GM12878 (cell line): Measurements from ENCODE around the gene CELF2. TPM values are rescaled to one million over a fixed set of nuclear protein-coding genes. Genes with fewer than 3 reads are reported as not detected.
A peak's percentile ranks its signal among the peaks of the same experiment; 100 is the strongest.

Source experiments
- BCL11A ChIP-seq: IDR thresholded peaks from 2 replicates; pipeline ENCODE4 v1.6.1; 2011; ENCODE audit warnings: low read depth, low read length
- BRCA1 ChIP-seq: IDR thresholded peaks from 2 replicates; pipeline ENCODE4 v1.6.1; 2011; ENCODE audit warnings: low read depth, low read length, improper control_type of control experiment
- EED ChIP-seq: sonication (generic); IDR thresholded peaks from 2 replicates; pipeline ENCODE4 v1.6.1; 2016; ENCODE audit warnings: antibody characterized with exemption, low read depth
- HCFC1 ChIP-seq: fragments of 150-350 bp; IDR thresholded peaks from 2 replicates; pipeline ENCODE4 v1.6.1; 2014; ENCODE audit warnings: low read length
- JUND ChIP-seq: IDR thresholded peaks from 2 replicates; pipeline ENCODE4 v1.6.1; 2012; ENCODE audit warnings: low read depth, mild to moderate bottlenecking, low read length, improper control_type of control experiment, moderate library complexity
- KAT2A ChIP-seq: conservative IDR thresholded peaks from 2 replicates; pipeline ENCODE4 v1.6.1; 2011; ENCODE audit warnings: low read depth, low read length; ENCODE audit not compliant: control insufficient read depth
- LARP7 ChIP-seq: fragments of 450-650 bp; IDR thresholded peaks from 2 replicates; pipeline ENCODE4 v1.6.1; 2017; ENCODE audit warnings: mild to moderate bottlenecking
- MXI1 ChIP-seq: fragments of 150-350 bp; IDR thresholded peaks from 2 replicates; pipeline ENCODE4 v1.6.1; 2011; ENCODE audit warnings: low read depth, mild to moderate bottlenecking, inconsistent platforms, low read length, improper control_type of control experiment
- NFIC ChIP-seq: IDR thresholded peaks from 2 replicates; pipeline ENCODE4 v1.6.1; 2012; ENCODE audit warnings: low read depth, mild to moderate bottlenecking, inconsistent platforms, low read length, moderate library complexity
- POLR2AphosphoS5 ChIP-seq: IDR thresholded peaks from 2 replicates; pipeline ENCODE4 v1.6.1; 2011; ENCODE audit warnings: mild to moderate bottlenecking, low read length, inconsistent platforms
- RUNX3 ChIP-seq: IDR thresholded peaks from 2 replicates; pipeline ENCODE4 v1.6.1; 2012; ENCODE audit warnings: low read length, inconsistent platforms
- SREBF1 ChIP-seq: IDR thresholded peaks from 2 replicates; pipeline ENCODE4 v1.6.1; 2012; ENCODE audit warnings: mild to moderate bottlenecking, low read length
- ZBTB4 ChIP-seq: fragments of 450-650 bp; formaldehyde crosslinking; IDR thresholded peaks from 2 replicates; pipeline ENCODE4 v1.4.0; 2022; ENCODE audit warnings: mild to moderate bottlenecking, moderate library complexity
- ZNF384 ChIP-seq: IDR thresholded peaks from 2 replicates; pipeline ENCODE4 v1.6.1; 2012; ENCODE audit warnings: low read depth, mild to moderate bottlenecking, low read length, improper control_type of control experiment, borderline replicate concordance
- ZNF622 ChIP-seq: fragments of 450-650 bp; IDR thresholded peaks from 2 replicates; pipeline ENCODE4 v1.6.1; 2017; ENCODE audit warnings: mild to moderate bottlenecking, inconsistent platforms
- ZZZ3 ChIP-seq: IDR thresholded peaks from 2 replicates; pipeline ENCODE4 v1.6.1; 2011; ENCODE audit warnings: low read depth; ENCODE audit not compliant: control insufficient read depth, insufficient read length
- polyA plus RNA-seq, 11 experiments: library from polyadenylated mRNA; depleted of rRNA in 4 of 11; unstranded in 6 of 11; stranded (reverse) in 5 of 11; fragments of >200 nt; fragmentation: Nextera tagmentation in 4 of 11; fragmentation: Illumina TruSeq in 1 of 11; extraction: Ambion mirVana in 4 of 11; extraction: Trizol in 1 of 11; gene quantifications; 1 replicate in 1 of 11; 2 replicates in 10 of 11; pipeline versions ENCODE4 v1.2.1 to v1.2.3, GENCODE V29; 2011 to 2016; ENCODE audit warnings: inconsistent platforms in 2 of 11, missing spikeins in 2 of 11, low read depth in 1 of 11
- total RNA-seq, 4 experiments: library from RNA; depleted of rRNA in 3 of 4; stranded (reverse); fragments of >200 nt in 3 of 4; fragmentation: Illumina TruSeq in 1 of 4; extraction: Trizol in 1 of 4; gene quantifications; 2 replicates each; pipeline versions ENCODE4 v1.2.1 to v1.2.3, GENCODE V29; 2013 to 2021
- TF ChIP-seq, protein P1 (sequence below): fragments of 450-650 bp; IDR thresholded peaks from 2 replicates; pipeline ENCODE4 v1.6.1; 2017; ENCODE audit warnings: mild to moderate bottlenecking, moderate library complexity
- TF ChIP-seq, protein P2 (sequence below): IDR thresholded peaks from 2 replicates; pipeline ENCODE4 v1.6.1; 2011; ENCODE audit warnings: low read depth, mild to moderate bottlenecking, low read length, moderate library complexity, borderline replicate concordance; ENCODE audit errors: extremely low read depth
- TF ChIP-seq, protein P3 (sequence below): IDR thresholded peaks from 2 replicates; pipeline ENCODE4 v1.6.1; 2011; ENCODE audit warnings: mild to moderate bottlenecking, low read depth, low read length, moderate library complexity; ENCODE audit not compliant: insufficient replicate concordance
- TF ChIP-seq, protein P4 (sequence below): fragments of 450-650 bp; IDR thresholded peaks from 2 replicates; pipeline ENCODE4 v1.6.1; 2016; ENCODE audit warnings: mild to moderate bottlenecking

Gene CELF2
- total and polyA plus RNA-seq, 10 of the 15 experiments (the other 5 are each of a cell fraction or from before 2014, with no cell fraction given): 20.8 to 129 (median 86.3) TPM

DNA sequence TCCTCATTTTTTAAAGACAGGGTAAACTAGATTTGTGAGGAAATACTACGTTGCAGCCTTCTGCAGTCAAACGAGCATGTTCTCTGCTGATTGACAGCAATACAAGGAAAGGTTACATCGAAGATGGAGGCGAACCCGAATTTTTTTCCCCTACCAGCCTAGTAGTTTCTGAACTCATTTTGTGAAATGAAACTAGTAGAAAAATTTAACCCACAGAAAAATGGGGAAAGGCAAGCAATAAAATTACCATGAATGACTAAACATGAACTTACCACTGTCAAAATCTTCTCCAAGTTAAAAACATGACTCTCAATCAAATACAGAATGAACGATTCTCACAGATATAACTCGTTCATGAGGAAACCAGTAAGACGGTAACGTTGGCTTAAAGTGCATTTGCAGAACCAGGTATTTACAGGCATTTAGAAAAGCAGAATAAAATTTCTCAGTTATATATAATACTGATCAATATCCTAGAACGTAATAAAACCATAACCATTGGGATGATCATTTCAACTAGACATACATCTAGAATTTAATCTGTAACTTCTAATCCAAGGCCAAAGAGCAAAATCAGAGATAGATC is 73.9 kb downstream of the CELF2 start (continued):
- TF ChIP-seq, protein P1, sequence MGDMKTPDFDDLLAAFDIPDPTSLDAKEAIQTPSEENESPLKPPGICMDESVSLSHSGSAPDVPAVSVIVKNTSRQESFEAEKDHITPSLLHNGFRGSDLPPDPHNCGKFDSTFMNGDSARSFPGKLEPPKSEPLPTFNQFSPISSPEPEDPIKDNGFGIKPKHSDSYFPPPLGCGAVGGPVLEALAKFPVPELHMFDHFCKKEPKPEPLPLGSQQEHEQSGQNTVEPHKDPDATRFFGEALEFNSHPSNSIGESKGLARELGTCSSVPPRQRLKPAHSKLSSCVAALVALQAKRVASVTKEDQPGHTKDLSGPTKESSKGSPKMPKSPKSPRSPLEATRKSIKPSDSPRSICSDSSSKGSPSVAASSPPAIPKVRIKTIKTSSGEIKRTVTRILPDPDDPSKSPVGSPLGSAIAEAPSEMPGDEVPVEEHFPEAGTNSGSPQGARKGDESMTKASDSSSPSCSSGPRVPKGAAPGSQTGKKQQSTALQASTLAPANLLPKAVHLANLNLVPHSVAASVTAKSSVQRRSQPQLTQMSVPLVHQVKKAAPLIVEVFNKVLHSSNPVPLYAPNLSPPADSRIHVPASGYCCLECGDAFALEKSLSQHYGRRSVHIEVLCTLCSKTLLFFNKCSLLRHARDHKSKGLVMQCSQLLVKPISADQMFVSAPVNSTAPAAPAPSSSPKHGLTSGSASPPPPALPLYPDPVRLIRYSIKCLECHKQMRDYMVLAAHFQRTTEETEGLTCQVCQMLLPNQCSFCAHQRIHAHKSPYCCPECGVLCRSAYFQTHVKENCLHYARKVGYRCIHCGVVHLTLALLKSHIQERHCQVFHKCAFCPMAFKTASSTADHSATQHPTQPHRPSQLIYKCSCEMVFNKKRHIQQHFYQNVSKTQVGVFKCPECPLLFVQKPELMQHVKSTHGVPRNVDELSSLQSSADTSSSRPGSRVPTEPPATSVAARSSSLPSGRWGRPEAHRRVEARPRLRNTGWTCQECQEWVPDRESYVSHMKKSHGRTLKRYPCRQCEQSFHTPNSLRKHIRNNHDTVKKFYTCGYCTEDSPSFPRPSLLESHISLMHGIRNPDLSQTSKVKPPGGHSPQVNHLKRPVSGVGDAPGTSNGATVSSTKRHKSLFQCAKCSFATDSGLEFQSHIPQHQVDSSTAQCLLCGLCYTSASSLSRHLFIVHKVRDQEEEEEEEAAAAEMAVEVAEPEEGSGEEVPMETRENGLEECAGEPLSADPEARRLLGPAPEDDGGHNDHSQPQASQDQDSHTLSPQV: no peak
- peak; percentile 50 for TF ChIP-seq RUNX3
- no peak for TF ChIP-seq EED
- no peak for TF ChIP-seq ZNF384
- TF ChIP-seq, protein P2, sequence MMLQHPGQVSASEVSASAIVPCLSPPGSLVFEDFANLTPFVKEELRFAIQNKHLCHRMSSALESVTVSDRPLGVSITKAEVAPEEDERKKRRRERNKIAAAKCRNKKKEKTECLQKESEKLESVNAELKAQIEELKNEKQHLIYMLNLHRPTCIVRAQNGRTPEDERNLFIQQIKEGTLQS: no peak
- TF ChIP-seq, protein P3, sequence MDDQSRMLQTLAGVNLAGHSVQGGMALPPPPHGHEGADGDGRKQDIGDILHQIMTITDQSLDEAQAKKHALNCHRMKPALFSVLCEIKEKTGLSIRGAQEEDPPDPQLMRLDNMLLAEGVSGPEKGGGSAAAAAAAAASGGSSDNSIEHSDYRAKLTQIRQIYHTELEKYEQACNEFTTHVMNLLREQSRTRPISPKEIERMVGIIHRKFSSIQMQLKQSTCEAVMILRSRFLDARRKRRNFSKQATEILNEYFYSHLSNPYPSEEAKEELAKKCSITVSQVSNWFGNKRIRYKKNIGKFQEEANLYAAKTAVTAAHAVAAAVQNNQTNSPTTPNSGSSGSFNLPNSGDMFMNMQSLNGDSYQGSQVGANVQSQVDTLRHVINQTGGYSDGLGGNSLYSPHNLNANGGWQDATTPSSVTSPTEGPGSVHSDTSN: peak; percentile 63
- no peak for TF ChIP-seq LARP7
- TF ChIP-seq SREBF1: no peak
- TF ChIP-seq JUND: no peak
- TF ChIP-seq NFIC: peak; percentile 48; the same call in 1 of the 2 replicates
- TF ChIP-seq KAT2A: no peak
- no peak for TF ChIP-seq ZBTB4
- no peak for TF ChIP-seq MXI1
- no peak for TF ChIP-seq ZZZ3
- TF ChIP-seq POLR2AphosphoS5: no peak
- TF ChIP-seq, protein P4, sequence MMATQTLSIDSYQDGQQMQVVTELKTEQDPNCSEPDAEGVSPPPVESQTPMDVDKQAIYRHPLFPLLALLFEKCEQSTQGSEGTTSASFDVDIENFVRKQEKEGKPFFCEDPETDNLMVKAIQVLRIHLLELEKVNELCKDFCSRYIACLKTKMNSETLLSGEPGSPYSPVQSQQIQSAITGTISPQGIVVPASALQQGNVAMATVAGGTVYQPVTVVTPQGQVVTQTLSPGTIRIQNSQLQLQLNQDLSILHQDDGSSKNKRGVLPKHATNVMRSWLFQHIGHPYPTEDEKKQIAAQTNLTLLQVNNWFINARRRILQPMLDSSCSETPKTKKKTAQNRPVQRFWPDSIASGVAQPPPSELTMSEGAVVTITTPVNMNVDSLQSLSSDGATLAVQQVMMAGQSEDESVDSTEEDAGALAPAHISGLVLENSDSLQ: peak; percentile 84
- no peak for TF ChIP-seq ZNF622
- TF ChIP-seq BCL11A: no peak
- no peak for TF ChIP-seq HCFC1
- no peak for TF ChIP-seq BRCA1
